SK-N-MC (cell line): ENCODE results near the gene CALY.
"Not testable (repeated sequence)": the region's sequence is repeated elsewhere in the genome, so short reads cannot be mapped to it uniquely, and the experiment has no call there.

ENCODE experiments used
- DNase-seq: peaks from one replicate; pipeline ENCODE4 v3.0.0-alpha.2; 2011; ENCODE audit warnings: low read depth, low spot score
- H3K27ac ChIP-seq: fragments of 200-600 bp; sonication (generic); 2 replicates; pipeline ENCODE4 v1.5.1; 2016; ENCODE audit warnings: mixed run types
- H3K36me3 ChIP-seq: fragments of 200-600 bp; sonication (generic); 2 replicates; pipeline ENCODE4 v1.6.1; 2017; ENCODE audit warnings: antibody characterized with exemption, low read length, mixed read lengths; ENCODE audit not compliant: insufficient read depth
- H3K4me3 ChIP-seq: fragments of 200-600 bp; sonication (generic); 2 replicates; pipeline ENCODE4 v1.5.1; 2016
- H3K9ac ChIP-seq: fragments of 200-600 bp; sonication (generic); 2 replicates; pipeline ENCODE4 v1.8.0; 2017; ENCODE audit warnings: mixed run types, mixed read lengths; ENCODE audit not compliant: insufficient read length
- H3K9me3 ChIP-seq: fragments of 200-600 bp; sonication (generic); 2 replicates; pipeline ENCODE4 v1.6.1; 2017; ENCODE audit warnings: low read depth, mild to moderate bottlenecking, antibody characterized with exemption, low read length, moderate library complexity, mixed read lengths
- EZH2 ChIP-seq: fragments of 200-600 bp; sonication (generic); IDR thresholded peaks from one replicate; pipeline ENCODE4 v1.6.1; 2017; ENCODE audit warnings: antibody characterized with exemption
- FOXP2 ChIP-seq: optimal IDR thresholded peaks from 2 replicates; pipeline ENCODE3; 2011; ENCODE audit warnings: mild to moderate bottlenecking, moderate library complexity; ENCODE audit not compliant: insufficient read depth; ENCODE audit errors: extremely low read length, control extremely low read depth
- POLR2AphosphoS5 ChIP-seq: IDR thresholded peaks from 2 replicates; pipeline ENCODE4 v1.6.1; 2012; ENCODE audit warnings: mild to moderate bottlenecking, low read depth, low read length, borderline replicate concordance

Gene CALY

DNA sequence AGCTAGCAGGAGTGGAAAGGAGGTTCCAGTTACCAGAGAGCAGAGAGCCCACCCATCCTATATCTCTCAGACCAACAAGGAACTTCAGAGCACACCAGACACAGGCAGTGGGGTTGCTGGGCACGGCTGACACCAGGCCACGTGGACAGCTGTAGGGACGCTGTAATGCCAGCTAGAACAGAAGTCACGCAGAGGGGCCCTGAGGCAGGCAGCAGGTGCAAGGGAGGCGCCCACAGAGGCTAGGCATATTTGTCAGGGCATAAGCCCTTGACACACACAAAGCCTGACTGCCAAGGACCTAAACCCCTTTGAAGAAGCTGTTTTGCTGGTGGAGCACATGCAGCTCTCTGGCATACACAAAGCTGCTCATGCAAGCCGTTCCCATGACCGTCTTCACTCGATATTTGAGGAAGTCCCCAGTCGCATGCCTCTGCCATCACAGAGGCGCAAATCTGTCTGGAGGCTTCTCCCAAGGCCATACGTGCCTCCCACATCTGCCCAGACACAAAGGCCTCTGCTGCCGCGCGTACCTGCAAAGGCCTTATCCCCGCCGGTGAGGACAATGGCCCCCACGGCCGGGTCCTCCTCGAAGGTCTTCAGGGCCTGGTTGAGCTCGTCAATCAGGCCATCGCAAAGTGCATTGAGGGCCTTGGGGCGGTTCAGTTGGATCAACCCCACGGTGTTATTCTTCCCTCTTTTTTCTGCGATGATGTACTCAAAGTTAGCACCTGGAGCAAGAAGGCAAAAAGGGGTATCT lies 33.5 kb upstream of the CALY start:
- no peak overlapping the region for H3K4me3 ChIP-seq
- no peak overlapping the region for H3K9ac ChIP-seq
- H3K36me3 ChIP-seq: no peaks in the 10 kb centered on the region; the same call in 1 of the 2 replicates
- H3K9me3 ChIP-seq: no peaks in the 10 kb centered on the region
- H3K27ac ChIP-seq: no peak overlapping the region
- no peak for DNase-seq
- TF ChIP-seq EZH2 (no peak), POLR2AphosphoS5 (no peak)

DNA sequence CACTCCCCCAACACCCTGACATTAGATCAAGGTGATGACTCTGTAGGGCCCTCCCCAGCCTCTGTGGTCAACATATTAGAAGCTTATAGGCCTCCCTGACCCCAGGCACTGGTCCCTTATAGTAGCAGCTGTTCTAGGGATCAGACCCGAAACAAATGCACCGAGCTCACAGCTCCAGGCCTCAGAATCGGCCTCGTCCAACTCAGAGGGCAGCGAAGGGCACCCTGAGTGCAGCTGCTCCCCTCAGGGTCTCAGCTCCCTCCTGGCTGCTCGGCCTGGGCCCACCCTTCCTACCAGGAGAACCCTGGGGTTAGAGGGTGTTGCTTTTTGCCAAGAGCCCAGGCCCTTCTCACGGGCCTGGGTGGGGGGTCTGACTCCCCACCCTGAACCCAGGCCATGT lies 31.5 kb upstream of the CALY start:
- Histone ChIP-seq H3K27ac (no peak overlapping the region), H3K36me3 (no peaks in the 10 kb centered on the region; the same call in 1 of the 2 replicates), H3K9ac (no peak overlapping the region), H3K4me3 (no peak overlapping the region), H3K9me3 (no peaks in the 10 kb centered on the region)
- TF ChIP-seq EZH2 (no peak), FOXP2 (no peak), POLR2AphosphoS5 (no peak)
- DNase-seq: no peak

DNA sequence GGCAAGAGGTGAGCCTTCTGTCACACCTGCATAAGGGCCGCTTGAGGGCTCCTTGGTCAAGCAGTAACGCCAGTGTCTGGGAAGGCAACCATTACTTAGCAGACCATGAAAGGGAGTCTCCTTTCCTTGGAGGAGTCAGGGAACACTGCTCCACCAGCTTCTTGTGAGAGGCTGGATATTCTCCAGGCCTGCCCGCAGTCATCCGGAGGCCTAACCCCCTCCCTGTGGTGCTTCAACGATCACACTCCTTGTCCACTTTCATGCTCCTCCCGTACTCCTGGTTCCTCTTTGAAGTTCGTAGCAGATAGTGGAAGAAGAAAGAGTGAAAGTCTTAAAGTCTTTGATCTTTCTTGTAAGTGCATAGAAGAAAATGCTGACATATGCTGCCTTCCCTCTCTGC lies 30.8 kb upstream of the CALY start:
- DNase-seq, H3K4me3 ChIP-seq, H3K36me3 ChIP-seq, H3K9me3 ChIP-seq, H3K9ac ChIP-seq, H3K27ac ChIP-seq: not testable (repeated sequence)

DNA sequence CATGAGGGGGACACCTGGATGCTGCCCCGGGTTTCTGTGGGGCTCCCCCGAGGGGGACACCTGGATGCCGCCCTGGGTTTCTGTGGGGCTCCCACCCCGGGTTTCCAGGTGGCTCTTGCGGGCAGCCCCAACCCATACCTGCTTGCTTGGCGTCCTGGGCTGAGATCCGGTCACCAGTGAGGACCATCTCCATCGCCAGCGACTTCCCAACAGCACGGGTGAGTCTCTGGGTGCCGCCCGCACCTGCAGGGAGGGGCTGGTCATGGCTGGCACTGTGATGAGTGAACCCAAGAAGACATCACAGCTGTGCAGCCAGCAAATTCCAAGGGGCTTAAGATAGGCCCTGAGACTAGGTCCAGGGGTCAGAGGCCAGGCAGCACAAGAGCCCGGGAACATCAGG lies 30.1 kb upstream of the CALY start:
- no peak for TF ChIP-seq FOXP2
- no peak for TF ChIP-seq POLR2AphosphoS5
- no peak for TF ChIP-seq EZH2
- no peaks in the 10 kb centered on the region; the same call in 1 of the 2 replicates for H3K36me3 ChIP-seq

DNA sequence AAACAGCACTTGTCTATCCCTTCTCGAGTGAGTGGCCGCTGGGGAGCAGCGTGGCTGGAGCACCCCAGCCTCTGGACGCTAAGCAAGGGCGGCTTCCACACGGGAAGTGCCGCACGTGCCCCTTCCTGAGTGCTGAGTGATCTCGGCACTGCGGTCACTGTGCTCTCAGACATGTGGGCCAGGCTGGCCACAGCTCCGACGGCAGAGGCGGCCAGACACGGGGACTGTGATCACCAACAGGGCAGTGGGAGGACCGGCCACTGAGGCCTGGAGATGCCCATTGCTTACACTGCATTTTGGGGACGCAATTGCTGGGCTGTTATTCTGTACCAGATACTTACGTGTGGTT lies 29.4 kb upstream of the CALY start:
- H3K27ac ChIP-seq: no peak overlapping the region
- TF ChIP-seq POLR2AphosphoS5: no peak
- TF ChIP-seq EZH2: no peak
- TF ChIP-seq FOXP2: no peak
- DNase-seq: no peak
- no peak overlapping the region for H3K9ac ChIP-seq
- H3K9me3 ChIP-seq: no peaks in the 10 kb centered on the region
- no peaks in the 10 kb centered on the region; the same call in 1 of the 2 replicates for H3K36me3 ChIP-seq
- no peak overlapping the region for H3K4me3 ChIP-seq

More for the DNA sequence above, 30.1 kb upstream of the CALY start:
- DNase-seq: no peak
- Histone ChIP-seq H3K27ac (no peak overlapping the region), H3K9ac (no peak overlapping the region), H3K4me3 (no peak overlapping the region), H3K9me3 (no peaks in the 10 kb centered on the region)

DNA sequence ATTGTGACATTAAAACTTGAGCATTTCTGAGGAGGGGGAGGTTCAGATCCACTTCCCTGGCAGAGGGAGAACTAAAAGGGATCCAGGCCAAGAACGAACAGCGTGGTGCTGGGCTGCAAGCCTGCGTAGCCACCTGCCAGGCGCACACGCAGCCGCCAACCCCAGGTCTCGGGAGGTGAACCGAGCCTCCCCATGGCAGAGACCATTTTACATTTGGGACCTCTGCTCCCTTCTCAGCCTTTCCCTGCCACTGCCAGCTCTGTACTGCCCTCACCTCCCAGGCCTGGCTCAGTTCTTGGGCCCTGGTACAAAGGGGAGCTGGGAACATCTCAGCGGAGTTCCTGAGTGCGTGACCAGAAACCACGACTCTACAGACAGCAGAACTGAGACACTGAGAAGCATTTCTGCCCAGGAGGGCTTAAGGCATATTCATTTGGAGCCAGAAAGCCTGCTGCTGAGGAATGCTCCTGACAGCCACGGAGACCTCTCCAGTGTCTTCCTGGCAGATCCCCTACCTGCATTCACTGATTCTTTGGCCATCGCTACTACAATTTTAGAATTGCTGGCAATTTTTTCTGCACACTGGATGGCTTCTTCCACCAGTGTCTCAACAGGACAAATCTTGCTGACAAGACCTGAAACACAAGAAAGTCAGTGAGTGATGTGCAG lies 28.9 kb upstream of the CALY start:
- Histone ChIP-seq H3K9ac (no peak overlapping the region), H3K27ac (no peak overlapping the region), H3K9me3 (no peaks in the 10 kb centered on the region), H3K4me3 (no peak overlapping the region), H3K36me3 (no peaks in the 10 kb centered on the region; the same call in 1 of the 2 replicates)
- DNase-seq: no peak
- TF ChIP-seq POLR2AphosphoS5 (no peak), EZH2 (no peak), FOXP2 (no peak)

DNA sequence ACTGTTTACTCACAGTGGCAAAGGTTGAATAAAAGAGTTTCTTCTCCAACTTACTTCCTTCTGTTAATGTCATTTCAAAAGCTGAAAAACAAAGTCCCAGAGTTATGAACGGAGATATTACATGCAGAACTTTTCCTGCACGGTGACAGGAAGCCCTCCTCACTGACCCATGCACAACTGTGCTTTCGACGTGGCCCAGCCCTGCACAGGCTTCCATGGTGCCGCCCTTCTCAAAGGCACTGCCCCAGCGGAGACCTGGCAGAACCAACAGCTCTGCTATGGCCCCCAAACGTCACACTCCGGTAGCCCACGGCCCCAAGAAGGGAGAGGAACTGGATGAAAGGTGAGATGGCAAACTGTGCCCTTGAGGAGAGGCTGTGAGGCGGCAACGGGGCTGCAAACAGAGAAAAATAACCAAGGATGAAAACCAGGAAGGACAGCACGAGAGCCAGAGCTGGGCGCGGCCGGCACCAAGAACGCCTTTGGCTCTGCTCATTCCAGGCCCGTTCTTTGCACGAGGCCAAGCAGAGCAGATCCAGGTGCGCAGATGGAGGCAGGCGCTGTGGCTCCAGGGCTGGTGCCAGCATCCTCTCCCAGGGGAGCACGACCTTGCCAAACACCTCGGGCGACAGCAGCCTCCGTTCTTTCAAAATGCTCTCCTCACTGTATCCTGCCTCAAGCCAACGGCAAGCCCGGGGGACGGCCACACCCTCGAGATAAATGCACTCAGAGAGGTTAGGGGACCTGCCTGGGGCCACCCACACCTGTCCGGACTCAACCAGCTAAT lies 28.1 kb upstream of the CALY start:
- no peaks in the 10 kb centered on the region; the same call in 1 of the 2 replicates for H3K36me3 ChIP-seq

DNA sequence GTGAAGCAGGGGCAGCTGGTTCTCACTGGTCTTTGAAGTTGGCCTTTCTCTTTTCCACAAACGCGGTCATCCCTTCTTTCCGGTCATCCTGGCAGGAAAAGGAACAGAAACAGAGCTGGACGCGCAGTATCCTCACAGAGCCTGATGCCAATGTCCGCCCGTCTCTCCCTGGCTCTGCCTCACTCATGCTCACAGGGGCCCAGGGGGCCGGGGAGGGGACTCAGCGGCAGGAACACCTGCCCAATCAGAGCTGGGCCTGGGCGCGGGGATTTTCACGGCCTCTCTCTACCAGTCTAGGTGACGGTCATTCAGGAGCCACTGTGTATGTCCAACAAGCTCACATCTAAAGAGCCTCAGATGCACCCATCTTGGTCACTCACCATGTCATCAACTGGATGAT lies 26.1 kb upstream of the CALY start:
- no peak overlapping the region for H3K4me3 ChIP-seq
- H3K27ac ChIP-seq: no peak overlapping the region
- H3K9ac ChIP-seq: no peak overlapping the region
- no peaks in the 10 kb centered on the region for H3K9me3 ChIP-seq
- no peak for DNase-seq
- TF ChIP-seq FOXP2: no peak
- TF ChIP-seq POLR2AphosphoS5: no peak
- H3K36me3 ChIP-seq: no peaks in the 10 kb centered on the region; the same call in 1 of the 2 replicates

More for the DNA sequence above, 28.1 kb upstream of the CALY start:
- Histone ChIP-seq H3K4me3 (no peak overlapping the region), H3K9me3 (no peaks in the 10 kb centered on the region), H3K27ac (no peak overlapping the region), H3K9ac (no peak overlapping the region)
- no peak for DNase-seq
- no peak for TF ChIP-seq POLR2AphosphoS5
- no peak for TF ChIP-seq EZH2
- no peak for TF ChIP-seq FOXP2
